IMR-90 (cell line): Measurements from ENCODE around the gene CST9. TPM values are rescaled to one million over a fixed set of nuclear protein-coding genes. Genes with fewer than 3 reads are reported as not detected.

Experiments used
- ATAC-seq: fragments of 200-7000 bp; cut with Tn5 transposase; 2 replicates; pipeline ENCODE4 v1.9.1; 2020; ENCODE audit warnings: low read depth, mild to moderate bottlenecking, moderate library complexity
- BruUV-seq: library from RNA; stranded (reverse); fragments of 400-500 nt; replicated peaks from 2 replicates; lab custom pipeline; 2021; lab: Mats Ljungman, UMichigan
- CTCF ChIA-PET: fragments of 300-600 bp; formaldehyde crosslinking; extraction: SDS; loops from one replicate; lab custom pipeline; 2021; ENCODE audit warnings: antibody characterized with exemption; lab: Yijun Ruan, JAX
- POLR2A ChIA-PET: fragments of 300-600 bp; sonication (Branson Sonifier 250); formaldehyde crosslinking; loops from one replicate; lab custom pipeline; 2022; ENCODE audit warnings: antibody characterized with exemption; ENCODE audit not compliant: unreplicated experiment; lab: Charles Lee
- DNase-seq: peaks from one replicate; pipeline ENCODE4 v3.0.0; 2013
- H2AFZ ChIP-seq: replicated peaks from 2 replicates; pipeline ENCODE3; 2013; ENCODE audit warnings: low read length, mild to moderate bottlenecking; ENCODE audit not compliant: poor library complexity
- H2AK5ac ChIP-seq: 2 replicates; pipeline ENCODE4 v1.6.1; 2013; ENCODE audit warnings: low read depth, low read length, inconsistent platforms
- H2AK9ac ChIP-seq: replicated peaks from 2 replicates; pipeline ENCODE3; 2013; ENCODE audit warnings: mild to moderate bottlenecking, low read depth, low read length, moderate library complexity; ENCODE audit not compliant: poor library complexity
- H2BK120ac ChIP-seq: 2 replicates; pipeline ENCODE4 v1.6.1; 2013; ENCODE audit warnings: low read depth, low read length, inconsistent platforms
- H2BK15ac ChIP-seq: 3 replicates; pipeline ENCODE4 v1.6.1; 2013; ENCODE audit warnings: low read depth, low read length, inconsistent platforms
- H2BK20ac ChIP-seq: 2 replicates; pipeline ENCODE4 v1.6.1; 2013; ENCODE audit warnings: low read depth, mild to moderate bottlenecking, inconsistent platforms, low read length, moderate library complexity
- H2BK5ac ChIP-seq: 2 replicates; pipeline ENCODE4 v1.6.1; 2013; ENCODE audit warnings: mild to moderate bottlenecking, low read depth, low read length, inconsistent platforms; ENCODE audit not compliant: poor library complexity, severe bottlenecking
- H3K14ac ChIP-seq: replicated peaks from 2 replicates; pipeline ENCODE4 v1.6.1; 2013; ENCODE audit warnings: low read depth, low read length, inconsistent platforms
- H3K18ac ChIP-seq: 2 replicates; pipeline ENCODE4 v1.6.1; 2013; ENCODE audit warnings: low read depth, low read length, control low read depth
- H3K23ac ChIP-seq: 2 replicates; pipeline ENCODE4 v1.6.1; 2013; ENCODE audit warnings: low read depth, low read length, inconsistent platforms
- H3K27ac ChIP-seq: 2 replicates; pipeline ENCODE4 v1.5.1; 2013; ENCODE audit warnings: mild to moderate bottlenecking, control low read depth, low read length; ENCODE audit not compliant: insufficient read depth
- H3K27me3 ChIP-seq: 2 replicates; pipeline ENCODE4 v1.6.1; 2013; ENCODE audit warnings: low read length; ENCODE audit not compliant: control insufficient read depth, insufficient read depth
- H3K36me3 ChIP-seq: 2 replicates; pipeline ENCODE4 v1.6.1; 2013; ENCODE audit warnings: low read length, mixed read lengths; ENCODE audit not compliant: control insufficient read depth, insufficient read depth
- H3K4ac ChIP-seq: 2 replicates; pipeline ENCODE4 v1.6.1; 2013; ENCODE audit warnings: low read depth, low read length, inconsistent platforms
- H3K4me1 ChIP-seq: 2 replicates; pipeline ENCODE4 v1.6.1; 2013; ENCODE audit warnings: low read length, mixed read lengths; ENCODE audit not compliant: control insufficient read depth, insufficient read depth
- H3K4me2 ChIP-seq: 2 replicates; pipeline ENCODE4 v1.6.1; 2013; ENCODE audit warnings: low read depth, mild to moderate bottlenecking, control low read depth, low read length, moderate library complexity
- H3K4me3 ChIP-seq: 2 replicates; pipeline ENCODE4 v1.5.1; 2013; ENCODE audit warnings: low read depth, mild to moderate bottlenecking, control low read depth, low read length, moderate library complexity; ENCODE audit not compliant: insufficient read depth
- H3K56ac ChIP-seq: 2 replicates; pipeline ENCODE4 v1.6.1; 2013; ENCODE audit warnings: low read length, inconsistent platforms; ENCODE audit not compliant: insufficient read depth; ENCODE audit errors: extremely low read depth
- H3K79me1 ChIP-seq, 2 experiments: 2 replicates each; pipeline ENCODE4 v1.6.1; 2013; ENCODE audit warnings: low read length in 2 of 2, inconsistent platforms in 1 of 2, low read depth in 1 of 2
- H3K9ac ChIP-seq: 2 replicates; pipeline ENCODE4 v1.6.1; 2013; ENCODE audit warnings: low read depth, low read length, control low read depth
- H3K9me1 ChIP-seq: 2 replicates; pipeline ENCODE4 v1.6.1; 2013; ENCODE audit warnings: low read length, inconsistent platforms; ENCODE audit not compliant: insufficient read depth
- H3K9me3 ChIP-seq: 2 replicates; pipeline ENCODE4 v1.6.1; 2013; ENCODE audit warnings: low read length; ENCODE audit not compliant: control insufficient read depth, insufficient read depth
- H4K20me1 ChIP-seq: 2 replicates; pipeline ENCODE4 v1.6.1; 2013; ENCODE audit warnings: low read length, inconsistent platforms; ENCODE audit not compliant: insufficient read depth
- H4K5ac ChIP-seq: 2 replicates; pipeline ENCODE4 v1.6.1; 2013; ENCODE audit warnings: mild to moderate bottlenecking, low read depth, low read length, control low read depth
- H4K8ac ChIP-seq, 2 experiments: 2 replicates each; pipeline ENCODE4 v1.6.1; 2013; ENCODE audit warnings: low read depth in 2 of 2, low read length in 2 of 2, control low read depth in 1 of 2, inconsistent platforms in 1 of 2
- H4K91ac ChIP-seq: 2 replicates; pipeline ENCODE4 v1.6.1; 2013; ENCODE audit warnings: low read depth, low read length, inconsistent platforms; ENCODE audit not compliant: insufficient read depth
- CEBPB ChIP-seq: IDR thresholded peaks from 2 replicates; pipeline ENCODE4 v1.6.1; 2012; ENCODE audit warnings: low read depth, low read length, improper control_type of control experiment
- CHD1 ChIP-seq: IDR thresholded peaks from 2 replicates; pipeline ENCODE4 v1.6.1; 2012; ENCODE audit warnings: low read depth, low read length, improper control_type of control experiment
- FOS ChIP-seq: fragments of 150-350 bp; IDR thresholded peaks from 2 replicates; pipeline ENCODE4 v1.6.1; 2016; ENCODE audit warnings: low read depth, low read length
- MAFK ChIP-seq: IDR thresholded peaks from 2 replicates; pipeline ENCODE4 v1.6.1; 2012; ENCODE audit warnings: low read depth, low read length, improper control_type of control experiment
- MAZ ChIP-seq: IDR thresholded peaks from 2 replicates; pipeline ENCODE4 v1.6.1; 2012; ENCODE audit warnings: low read depth, mild to moderate bottlenecking, low read length, improper control_type of control experiment, moderate library complexity, borderline replicate concordance
- NFE2L2 ChIP-seq: fragments of 150-350 bp; IDR thresholded peaks from 2 replicates; pipeline ENCODE4 v1.6.1; 2016; ENCODE audit warnings: low read depth, mild to moderate bottlenecking, low read length
- POLR2A ChIP-seq: IDR thresholded peaks from 2 replicates; pipeline ENCODE4 v1.6.1; 2012; ENCODE audit warnings: mild to moderate bottlenecking, low read depth, low read length
- RAD21 ChIP-seq: IDR thresholded peaks from 2 replicates; pipeline ENCODE4 v1.6.1; 2012; ENCODE audit warnings: low read length, improper control_type of control experiment
- RCOR1 ChIP-seq: IDR thresholded peaks from 2 replicates; pipeline ENCODE4 v1.6.1; 2012; ENCODE audit warnings: mild to moderate bottlenecking, low read length, improper control_type of control experiment; ENCODE audit not compliant: insufficient replicate concordance
- RFX5 ChIP-seq: IDR thresholded peaks from 2 replicates; pipeline ENCODE4 v1.8.0; 2012; ENCODE audit warnings: low read depth, mild to moderate bottlenecking, low read length, moderate library complexity
- SMC3 ChIP-seq: fragments of 150-350 bp; IDR thresholded peaks from 2 replicates; pipeline ENCODE4 v1.6.1; 2016; ENCODE audit warnings: low read depth, mild to moderate bottlenecking, antibody characterized with exemption, low read length, moderate library complexity
- WGBS, 2 experiments: methylation state at CpG; one replicate each; pipeline versions ENCODE4 v1.1.5 to v1.1.7; 2013; ENCODE audit warnings: missing lambda C conversion rate in 2 of 2; ENCODE audit not compliant: insufficient read length in 1 of 2; ENCODE audit errors: extremely low coverage in 2 of 2; 5-methylcytosine and 5-hydroxymethylcytosine counted together
- dilution Hi-C: fragments of 300-500 bp; cut with HindIII; formaldehyde crosslinking; loops from one replicate; pipeline ENCODE4 v1.14.3; 2018; ENCODE audit warnings: low sequenced_read_pairs; ENCODE audit not compliant: unreplicated experiment
- in situ Hi-C: fragments of 300-500 bp; cut with MboI; formaldehyde crosslinking; loops from 3 replicates; pipeline ENCODE4 v1.14.3; 2019; ENCODE audit warnings: low sequenced_read_pairs, inconsistent platforms, mixed read lengths
- intact Hi-C: fragments of 100-400 bp; cut with micrococcal nuclease; formaldehyde crosslinking; loops from 2 replicates; pipeline ENCODE4 v1.10.0; 2022
- polyA plus RNA-seq, 3 experiments: library from polyadenylated mRNA; depleted of rRNA; stranded (reverse); fragments of >200 nt; gene quantifications; 2 replicates each; pipeline ENCODE4 v1.2.3, GENCODE V29; 2012; ENCODE audit warnings: low replicate concordance in 1 of 3
- total RNA-seq: library from RNA; depleted of rRNA; stranded (reverse); fragments of >200 nt; gene quantifications from 2 replicates; pipeline ENCODE4 v1.2.3, GENCODE V29; 2012
- TF ChIP-seq, protein P1 (sequence below): fragments of 150-350 bp; IDR thresholded peaks from 2 replicates; pipeline ENCODE4 v1.6.1; 2016; ENCODE audit warnings: low read depth, mild to moderate bottlenecking, low read length, moderate library complexity, borderline replicate concordance
- TF ChIP-seq, protein P2 (sequence below): conservative IDR thresholded peaks from 2 replicates; pipeline ENCODE4 v1.5.1; 2012; ENCODE audit warnings: mild to moderate bottlenecking, low read depth, low read length, improper control_type of control experiment

The CST9 gene
- total and polyA plus RNA-seq, 2 of the 4 experiments (the other 2 are of a cell fraction): not detected

DNA sequence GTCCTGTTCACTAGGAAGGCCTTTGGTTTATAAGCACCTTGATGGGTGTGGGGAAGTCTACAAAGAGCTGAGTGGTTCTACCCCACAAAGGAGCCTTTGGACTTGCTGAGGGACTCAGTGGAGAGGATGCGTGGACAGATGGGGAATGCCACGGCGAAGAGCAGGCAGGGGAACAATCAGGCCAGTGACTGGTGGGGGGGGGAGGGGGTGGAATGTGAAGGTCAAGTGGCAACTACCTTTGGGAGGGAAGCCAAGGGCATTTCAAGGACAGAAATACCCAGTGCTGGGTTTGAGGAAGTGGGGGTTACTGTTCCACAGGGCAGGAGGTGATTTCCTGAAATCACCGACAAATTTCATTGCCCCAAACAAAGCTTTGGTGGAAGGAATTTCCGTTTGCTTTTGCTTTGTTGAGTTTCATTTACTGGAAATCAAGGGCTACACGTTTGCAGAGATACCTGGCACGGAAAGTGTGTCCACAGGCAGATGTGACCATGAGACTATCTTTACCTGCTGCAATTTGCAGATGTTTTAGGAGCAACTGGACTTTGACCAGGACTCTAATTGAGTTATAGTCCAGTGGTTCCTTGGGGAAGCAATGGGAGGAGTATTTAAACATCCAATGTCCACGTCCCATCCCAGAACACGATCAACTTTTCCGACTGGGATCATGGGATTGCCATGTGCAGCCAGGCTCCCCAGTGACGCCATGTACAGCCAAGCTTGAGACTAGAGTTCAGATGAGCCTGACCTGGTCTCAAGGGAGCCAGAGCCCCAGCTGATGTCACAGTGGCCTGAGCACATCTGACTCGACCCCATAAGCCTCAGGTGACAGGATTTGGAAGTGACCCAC lies 24.1 kb upstream of the CST9 start (continued):
- TF ChIP-seq RCOR1 (no peak), SMC3 (no peak)

DNA sequence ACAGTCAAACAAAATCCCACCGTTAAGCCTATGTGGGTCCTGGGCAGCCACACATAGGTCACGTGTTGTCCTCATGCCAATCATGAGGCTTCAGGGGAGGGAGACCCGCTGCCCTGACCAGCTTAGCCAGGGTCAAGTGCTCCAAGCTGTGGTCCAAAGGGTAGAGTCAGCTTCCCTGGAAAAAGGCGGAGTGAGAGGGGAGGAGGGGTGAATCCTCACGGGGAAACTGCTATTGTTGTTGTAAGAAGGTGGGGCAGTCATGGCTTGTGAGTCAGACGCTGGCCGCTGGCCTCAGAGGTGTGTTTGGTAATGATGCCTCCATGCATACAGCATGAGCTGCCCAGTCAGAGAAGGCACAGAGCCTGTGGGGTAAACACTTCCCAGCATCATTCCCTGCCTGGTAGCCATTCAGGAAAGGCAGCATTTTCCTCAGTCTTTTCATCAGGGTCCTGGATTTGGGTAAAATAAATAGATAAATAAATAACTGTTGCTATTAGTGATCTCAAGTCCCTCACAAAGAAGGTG lies 23.4 kb upstream of the CST9 start:
- Histone ChIP-seq H3K56ac (no peak overlapping the region), H3K4me1 (peaks cover 1% of the 10 kb centered on the region; the same call in 1 of the 2 replicates), H2AFZ (peak overlapping the region; percentile 25), H4K91ac (no peak overlapping the region), H3K27me3 (no peaks in the 10 kb centered on the region), H4K20me1 (no peaks in the 10 kb centered on the region), H3K4me3 (no peak overlapping the region), H2BK15ac (no peak overlapping the region), H4K8ac (no peak overlapping the region), H3K9me1 (no peaks in the 10 kb centered on the region; the same call in 1 of the 2 replicates), H3K27ac (no peak overlapping the region), H2BK120ac (no peak overlapping the region), H3K23ac (no peak overlapping the region), H3K36me3 (peaks cover 6% of the 10 kb centered on the region; the same call in 1 of the 2 replicates), H2BK20ac (no peak overlapping the region), H3K9ac (no peak overlapping the region), H3K9me3 (no peaks in the 10 kb centered on the region), H3K79me1 (no peaks in the 10 kb centered on the region), H3K4ac (no peak overlapping the region), H2AK9ac (no peak overlapping the region), H3K4me2 (no peak overlapping the region), H4K5ac (no peak overlapping the region), H3K14ac (no peak overlapping the region), H2BK5ac (no peak overlapping the region), H2AK5ac (no peak overlapping the region), H3K18ac (no peak overlapping the region)
- DNase-seq (peak; percentile 69), ATAC-seq (peak; percentile 71)
- POLR2A ChIA-PET: interaction anchor here (0.5 kb wide), 1 partner anchor 9 kb away, joined by 3 read pairs; no protein-coding TSS in a partner anchor
- WGBS, 2 experiments: 50% methylated on average over 2 of the region's 7 CpGs; no CpG with 5 or more reads in 1 of the 2 experiments
- intact Hi-C loops: no loop called here
- CTCF ChIA-PET: no interaction called here
- in situ Hi-C loops: loop anchor here (25.0 kb wide), 2 partner anchors 1633 to 1783 kb away; partner anchors contain the start of gene GINS1
- dilution Hi-C loops: no loop called here
- no TSS peak for BruUV-seq
- TF ChIP-seq RFX5: no peak
- TF ChIP-seq, protein P1, sequence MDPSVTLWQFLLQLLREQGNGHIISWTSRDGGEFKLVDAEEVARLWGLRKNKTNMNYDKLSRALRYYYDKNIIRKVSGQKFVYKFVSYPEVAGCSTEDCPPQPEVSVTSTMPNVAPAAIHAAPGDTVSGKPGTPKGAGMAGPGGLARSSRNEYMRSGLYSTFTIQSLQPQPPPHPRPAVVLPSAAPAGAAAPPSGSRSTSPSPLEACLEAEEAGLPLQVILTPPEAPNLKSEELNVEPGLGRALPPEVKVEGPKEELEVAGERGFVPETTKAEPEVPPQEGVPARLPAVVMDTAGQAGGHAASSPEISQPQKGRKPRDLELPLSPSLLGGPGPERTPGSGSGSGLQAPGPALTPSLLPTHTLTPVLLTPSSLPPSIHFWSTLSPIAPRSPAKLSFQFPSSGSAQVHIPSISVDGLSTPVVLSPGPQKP: no peak
- TF ChIP-seq NFE2L2: no peak
- TF ChIP-seq CHD1: no peak
- TF ChIP-seq MAZ: no peak
- no peak for TF ChIP-seq FOS
- no peak for TF ChIP-seq POLR2A
- TF ChIP-seq CEBPB: no peak
- no peak for TF ChIP-seq MAFK
- no peak for TF ChIP-seq RAD21
- no peak for TF ChIP-seq RCOR1
- TF ChIP-seq, protein P2, sequence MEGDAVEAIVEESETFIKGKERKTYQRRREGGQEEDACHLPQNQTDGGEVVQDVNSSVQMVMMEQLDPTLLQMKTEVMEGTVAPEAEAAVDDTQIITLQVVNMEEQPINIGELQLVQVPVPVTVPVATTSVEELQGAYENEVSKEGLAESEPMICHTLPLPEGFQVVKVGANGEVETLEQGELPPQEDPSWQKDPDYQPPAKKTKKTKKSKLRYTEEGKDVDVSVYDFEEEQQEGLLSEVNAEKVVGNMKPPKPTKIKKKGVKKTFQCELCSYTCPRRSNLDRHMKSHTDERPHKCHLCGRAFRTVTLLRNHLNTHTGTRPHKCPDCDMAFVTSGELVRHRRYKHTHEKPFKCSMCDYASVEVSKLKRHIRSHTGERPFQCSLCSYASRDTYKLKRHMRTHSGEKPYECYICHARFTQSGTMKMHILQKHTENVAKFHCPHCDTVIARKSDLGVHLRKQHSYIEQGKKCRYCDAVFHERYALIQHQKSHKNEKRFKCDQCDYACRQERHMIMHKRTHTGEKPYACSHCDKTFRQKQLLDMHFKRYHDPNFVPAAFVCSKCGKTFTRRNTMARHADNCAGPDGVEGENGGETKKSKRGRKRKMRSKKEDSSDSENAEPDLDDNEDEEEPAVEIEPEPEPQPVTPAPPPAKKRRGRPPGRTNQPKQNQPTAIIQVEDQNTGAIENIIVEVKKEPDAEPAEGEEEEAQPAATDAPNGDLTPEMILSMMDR: no peak
